Esophagus muscularis mucosa (tissue), 3 donors: ENCODE results near the gene VWC2L.

Experiments
- CTCF ChIP-seq, 3 experiments: fragments of 200-600 bp in 2 of 3; fragments of 450-650 bp in 1 of 3; sonication (generic) in 2 of 3; IDR thresholded peaks; one replicate each; pipeline ENCODE4 v1.5.1; 2017 to 2019; ENCODE audit warnings: antibody characterized with exemption in 3 of 3, mild to moderate bottlenecking in 2 of 3, moderate library complexity in 1 of 3
- POLR2A ChIP-seq: fragments of 450-650 bp; IDR thresholded peaks from one replicate; pipeline ENCODE4 v1.6.1; 2017; ENCODE audit warnings: antibody characterized with exemption, moderate library complexity, mild to moderate bottlenecking, low read depth
- POLR2AphosphoS5 ChIP-seq, 2 donors: sonication (generic); formaldehyde crosslinking; IDR thresholded peaks; one replicate each; pipeline ENCODE4 v1.6.1; 2017; ENCODE audit warnings: antibody characterized with exemption in 2 of 2

GRCh38 chr2:214543386-214543955 lies 132.6 kb downstream of the VWC2L start:
- no peak for TF ChIP-seq POLR2AphosphoS5 (IDR thresholded peaks at IDR 0.05)
- TF ChIP-seq POLR2A = no peak
- no peak for TF ChIP-seq CTCF (IDR thresholded peaks at IDR 0.05)
